ENCODE data around the gene TRIO.

The TRIO gene

DNA sequence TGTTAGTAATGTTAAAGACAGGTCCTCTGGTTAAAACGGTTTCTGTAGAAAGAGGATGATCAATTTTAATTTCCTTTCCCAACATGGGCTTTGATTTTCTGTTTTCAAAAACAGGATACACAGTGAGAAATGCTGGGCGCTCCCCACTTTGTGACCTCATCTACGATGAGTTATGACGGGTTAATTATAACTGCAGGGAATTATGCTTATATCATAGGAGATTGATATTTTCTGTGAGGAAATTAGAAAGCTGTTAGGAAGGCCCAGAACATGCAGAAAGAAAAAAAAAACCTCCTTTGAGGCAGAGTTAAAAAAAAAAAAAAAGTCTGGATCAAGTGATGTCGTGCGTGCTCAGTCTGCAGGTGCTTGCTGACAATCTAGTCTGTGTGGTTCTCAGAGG is 261.6 kb downstream of the TRIO start:
- Histone ChIP-seq H3K4me3 (ENCODE audit: low read length) (no peak overlapping the region), H3K9me3 (replicated peaks; ENCODE audit: insufficient read depth, low read length) (no peaks in the 10 kb centered on the region), H3K9ac (ENCODE audit: low read length) (no peak overlapping the region), H3F3A (ENCODE audit: insufficient read depth, low read length) (no peaks in the 10 kb centered on the region), H3K27ac (ENCODE audit: low read length) (no peak overlapping the region), H3K79me2 (ENCODE audit: low read length) (no peaks in the 10 kb centered on the region), H2AFZ (ENCODE audit: low read length) (no peak overlapping the region), H3K4me1 (ENCODE audit: low read length) (no peaks in the 10 kb centered on the region), H3K27me3 (replicated peaks; ENCODE audit: insufficient read depth, low read length) (no peaks in the 10 kb centered on the region), H3K36me3 (replicated peaks; ENCODE audit: insufficient read depth, low read length) (0 out of 2 replicates have a peak, but pooled peaks cover 3% of the 10 kb centered on the region), H3K9me2 (replicated peaks; ENCODE audit: insufficient read depth, low read length) (no peaks in the 10 kb centered on the region), H4K20me1 (ENCODE audit: insufficient read depth, low read length) (no peaks in the 10 kb centered on the region), H3K4me2 (ENCODE audit: low read depth, low read length) (no peak overlapping the region)
- TF ChIP-seq, protein P1, sequence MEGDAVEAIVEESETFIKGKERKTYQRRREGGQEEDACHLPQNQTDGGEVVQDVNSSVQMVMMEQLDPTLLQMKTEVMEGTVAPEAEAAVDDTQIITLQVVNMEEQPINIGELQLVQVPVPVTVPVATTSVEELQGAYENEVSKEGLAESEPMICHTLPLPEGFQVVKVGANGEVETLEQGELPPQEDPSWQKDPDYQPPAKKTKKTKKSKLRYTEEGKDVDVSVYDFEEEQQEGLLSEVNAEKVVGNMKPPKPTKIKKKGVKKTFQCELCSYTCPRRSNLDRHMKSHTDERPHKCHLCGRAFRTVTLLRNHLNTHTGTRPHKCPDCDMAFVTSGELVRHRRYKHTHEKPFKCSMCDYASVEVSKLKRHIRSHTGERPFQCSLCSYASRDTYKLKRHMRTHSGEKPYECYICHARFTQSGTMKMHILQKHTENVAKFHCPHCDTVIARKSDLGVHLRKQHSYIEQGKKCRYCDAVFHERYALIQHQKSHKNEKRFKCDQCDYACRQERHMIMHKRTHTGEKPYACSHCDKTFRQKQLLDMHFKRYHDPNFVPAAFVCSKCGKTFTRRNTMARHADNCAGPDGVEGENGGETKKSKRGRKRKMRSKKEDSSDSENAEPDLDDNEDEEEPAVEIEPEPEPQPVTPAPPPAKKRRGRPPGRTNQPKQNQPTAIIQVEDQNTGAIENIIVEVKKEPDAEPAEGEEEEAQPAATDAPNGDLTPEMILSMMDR (IDR thresholded peaks at IDR 0.05; ENCODE audit: low read length), result no peak
- TF ChIP-seq EZH2 (optimal IDR thresholded peaks at IDR 0.05; ENCODE audit: low read depth, low read length) (no peak), EZH2phosphoT487 (IDR thresholded peaks at IDR 0.05; ENCODE audit: low read length) (no peak)
- no peak for DNase-seq

DNA sequence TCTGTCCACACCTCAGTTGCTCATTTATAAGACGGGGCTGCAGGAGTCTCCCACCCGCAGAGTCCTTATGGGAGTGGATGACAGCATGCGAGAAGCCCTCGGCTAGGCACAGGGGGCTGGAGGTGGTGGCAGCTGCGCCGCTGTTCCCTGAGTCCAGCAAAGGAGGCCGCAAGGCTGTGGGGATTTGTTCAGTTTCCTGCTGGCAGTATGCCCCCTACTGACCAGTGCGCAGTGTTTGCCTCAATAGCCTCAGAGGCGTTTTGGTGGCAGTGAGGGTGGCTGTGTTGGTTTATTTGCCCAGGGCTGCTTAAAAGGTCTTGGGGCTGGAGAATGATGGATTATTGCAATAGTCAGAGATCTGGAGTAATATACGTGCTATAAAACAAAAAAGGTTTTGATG is 262.1 kb downstream of the TRIO start:
- Histone ChIP-seq H3K9ac (ENCODE audit: low read length) (no peak overlapping the region), H3K36me3 (replicated peaks; ENCODE audit: insufficient read depth, low read length) (no peaks in the 10 kb centered on the region), H3K9me3 (replicated peaks; ENCODE audit: insufficient read depth, low read length) (no peaks in the 10 kb centered on the region), H2AFZ (ENCODE audit: low read length) (no peak overlapping the region), H3K9me2 (replicated peaks; ENCODE audit: insufficient read depth, low read length) (no peaks in the 10 kb centered on the region), H3K27me3 (replicated peaks; ENCODE audit: insufficient read depth, low read length) (no peaks in the 10 kb centered on the region), H3K27ac (ENCODE audit: low read length) (no peak overlapping the region), H3K4me3 (ENCODE audit: low read length) (no peak overlapping the region), H4K20me1 (ENCODE audit: insufficient read depth, low read length) (no peaks in the 10 kb centered on the region), H3K4me2 (ENCODE audit: low read depth, low read length) (no peak overlapping the region), H3K79me2 (ENCODE audit: low read length) (no peaks in the 10 kb centered on the region), H3K4me1 (ENCODE audit: low read length) (no peaks in the 10 kb centered on the region), H3F3A (ENCODE audit: insufficient read depth, low read length) (no peaks in the 10 kb centered on the region)
- TF ChIP-seq, protein P1 (IDR thresholded peaks at IDR 0.05; ENCODE audit: low read length), result no peak
- TF ChIP-seq EZH2 (optimal IDR thresholded peaks at IDR 0.05; ENCODE audit: low read depth, low read length), result no peak
- TF ChIP-seq EZH2phosphoT487 (IDR thresholded peaks at IDR 0.05; ENCODE audit: low read length), result no peak
- DNase-seq, result no peak

DNA sequence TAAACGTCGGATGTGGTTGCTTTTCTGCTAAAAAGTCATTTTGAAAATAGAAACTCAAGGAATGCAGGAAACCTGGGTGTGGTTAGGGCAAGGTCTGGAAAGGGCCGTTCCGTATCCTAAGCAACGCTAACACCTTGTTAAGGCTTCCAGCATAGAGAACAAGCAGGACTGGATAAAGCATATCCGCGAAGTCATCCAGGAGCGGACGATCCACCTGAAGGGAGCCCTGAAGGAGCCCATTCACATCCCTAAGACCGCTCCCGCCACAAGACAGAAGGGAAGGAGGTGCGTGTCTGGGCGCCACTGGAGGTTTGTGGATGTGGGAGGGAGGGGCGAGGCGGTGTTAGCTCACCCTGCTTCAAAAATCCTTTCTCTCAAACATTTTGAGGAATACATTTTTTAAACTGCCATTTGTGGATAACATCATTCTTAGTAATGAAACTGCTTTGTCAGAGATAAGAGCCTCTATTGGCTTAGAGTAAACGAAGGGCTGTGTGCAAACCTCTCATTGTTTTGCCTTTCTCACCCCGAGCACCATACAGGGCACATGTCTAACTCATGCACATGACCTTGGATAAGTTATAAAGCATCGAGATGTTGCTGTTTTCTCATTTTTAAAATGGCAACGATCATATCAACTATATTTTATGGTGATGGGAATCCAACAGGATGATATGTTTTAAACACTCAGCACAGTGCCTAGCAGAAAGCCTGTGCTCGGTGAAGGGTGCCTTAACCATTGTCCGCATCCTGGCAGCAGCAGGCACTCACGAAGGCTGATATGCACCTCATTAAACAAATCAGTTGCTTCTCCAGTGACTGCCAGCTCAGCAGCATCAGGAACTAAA is 262.8 kb downstream of the TRIO start:
- Histone ChIP-seq H3K4me1 (ENCODE audit: low read length) (no peaks in the 10 kb centered on the region), H4K20me1 (ENCODE audit: insufficient read depth, low read length) (no peaks in the 10 kb centered on the region), H3K4me2 (ENCODE audit: low read depth, low read length) (no peak overlapping the region), H3K9me2 (replicated peaks; ENCODE audit: insufficient read depth, low read length) (no peaks in the 10 kb centered on the region), H3K4me3 (ENCODE audit: low read length) (no peak overlapping the region), H3K27me3 (replicated peaks; ENCODE audit: insufficient read depth, low read length) (no peaks in the 10 kb centered on the region), H3K9me3 (replicated peaks; ENCODE audit: insufficient read depth, low read length) (no peaks in the 10 kb centered on the region), H2AFZ (ENCODE audit: low read length) (no peak overlapping the region), H3K9ac (ENCODE audit: low read length) (no peak overlapping the region), H3K79me2 (ENCODE audit: low read length) (no peaks in the 10 kb centered on the region), H3F3A (ENCODE audit: insufficient read depth, low read length) (no peaks in the 10 kb centered on the region), H3K36me3 (replicated peaks; ENCODE audit: insufficient read depth, low read length) (no peaks in the 10 kb centered on the region), H3K27ac (ENCODE audit: low read length) (no peak overlapping the region)
- no peak for DNase-seq
- TF ChIP-seq EZH2phosphoT487 (IDR thresholded peaks at IDR 0.05; ENCODE audit: low read length) (no peak), EZH2 (optimal IDR thresholded peaks at IDR 0.05; ENCODE audit: low read depth, low read length) (no peak)
- TF ChIP-seq, protein P1 (IDR thresholded peaks at IDR 0.05; ENCODE audit: low read length), result no peak
